22Rv1 (cell line): ENCODE measurements around the gene SRSF3.

Experiments
- CTCF ChIP-seq: fragments of 450-650 bp; IDR thresholded peaks from 2 replicates; pipeline ENCODE4 v1.5.1; 2017; ENCODE audit warnings: mild to moderate bottlenecking
- ZFX ChIP-seq: fragments of 450-650 bp; IDR thresholded peaks from 2 replicates; pipeline ENCODE4 v1.6.1; 2017; ENCODE audit warnings: antibody characterized with exemption, borderline replicate concordance

DNA sequence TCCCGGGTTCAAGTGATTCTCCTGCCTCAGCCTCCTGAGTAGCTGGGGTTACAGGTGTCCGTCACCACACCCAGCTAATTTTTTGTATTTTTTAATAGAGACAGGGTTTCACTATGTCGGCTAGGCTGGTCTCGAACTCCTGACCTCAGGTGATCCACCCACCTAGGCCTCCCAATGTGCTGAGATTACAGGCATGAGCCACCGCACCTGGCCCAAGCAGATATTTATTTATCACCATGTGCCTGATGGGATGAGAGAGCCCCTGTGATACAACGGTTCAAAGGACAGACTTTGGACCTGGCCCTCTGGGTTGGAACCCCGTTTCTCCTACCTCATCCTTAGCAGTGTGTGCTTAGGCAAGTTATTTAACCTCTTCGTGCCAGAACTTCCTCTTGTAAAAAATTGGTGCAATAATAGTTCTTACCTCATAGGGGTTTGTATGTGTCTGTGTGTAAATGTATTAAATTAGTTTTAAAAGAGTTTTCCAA, 27.7 kb upstream of the SRSF3 start:
- no peak for TF ChIP-seq CTCF
- TF ChIP-seq ZFX, result no peak
